ENCODE data around the gene LIN37.
"Not testable (repeated sequence)": the region's sequence is repeated elsewhere in the genome, so short reads cannot be mapped to it uniquely, and the experiment has no call there.

Gene LIN37

GRCh38 chr19:35789978-35790944 is 41.9 kb downstream of the LIN37 start:
- no peak for DNase-seq (ENCODE audit: low read depth)

DNA sequence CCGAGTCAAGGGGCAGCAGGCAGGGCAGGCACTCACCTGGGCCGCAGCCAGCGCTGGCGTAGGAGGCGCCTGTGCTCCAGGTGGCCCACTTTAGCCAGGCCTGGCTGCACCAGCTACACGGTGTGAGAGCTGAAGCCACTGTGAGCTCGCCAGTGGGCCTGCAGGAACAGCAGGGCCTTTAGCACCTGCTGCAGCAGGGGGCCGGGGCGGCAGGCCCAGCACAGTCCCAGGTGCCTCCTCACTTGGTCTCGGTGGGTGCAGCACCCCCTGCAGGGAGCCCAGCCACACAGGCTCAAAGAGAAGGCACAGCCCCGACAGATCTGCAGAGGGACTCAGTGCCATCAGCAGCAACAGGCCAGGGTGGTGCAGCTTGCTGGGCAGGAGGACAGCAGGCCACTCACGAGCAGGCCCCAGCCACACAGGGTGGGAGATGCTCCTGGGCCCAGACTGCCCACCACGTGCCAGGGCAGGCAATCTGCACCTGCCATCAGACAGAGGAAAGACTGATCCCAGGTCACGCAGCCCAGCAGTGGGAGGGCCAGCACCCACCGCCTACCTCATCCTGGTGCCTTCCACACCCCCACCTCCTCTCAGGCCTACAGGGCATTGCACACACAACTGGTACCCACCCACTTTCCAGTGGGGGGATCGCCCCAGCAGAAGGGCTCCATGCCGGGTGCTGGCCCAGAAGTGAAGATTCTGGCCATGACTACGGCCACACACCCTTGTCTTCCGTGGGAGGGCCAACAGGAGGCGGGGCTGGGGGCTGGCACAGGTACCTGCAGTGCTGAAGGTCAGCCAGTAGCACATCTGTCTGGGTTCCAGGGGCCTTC is 42.8 kb downstream of the LIN37 start:
- DNase-seq (ENCODE audit: low read depth): no peak

GRCh38 chr19:35791814-35792279 is 43.5 kb downstream of the LIN37 start:
- no peak for DNase-seq (ENCODE audit: low read depth)

GRCh38 chr19:35792312-35792711 is 43.9 kb downstream of the LIN37 start:
- DNase-seq (ENCODE audit: low read depth): no peak

- DNase-seq (ENCODE audit: low read depth): no peak
Observed at GRCh38 chr19:35792888-35793287, 44.5 kb downstream of the LIN37 start.

GRCh38 chr19:35793381-35794165 is 45.2 kb downstream of the LIN37 start:
- DNase-seq (ENCODE audit: low read depth): no peak

GRCh38 chr19:35795564-35795963 is 47.2 kb downstream of the LIN37 start:
- DNase-seq (ENCODE audit: low read depth): not testable (repeated sequence)

DNA sequence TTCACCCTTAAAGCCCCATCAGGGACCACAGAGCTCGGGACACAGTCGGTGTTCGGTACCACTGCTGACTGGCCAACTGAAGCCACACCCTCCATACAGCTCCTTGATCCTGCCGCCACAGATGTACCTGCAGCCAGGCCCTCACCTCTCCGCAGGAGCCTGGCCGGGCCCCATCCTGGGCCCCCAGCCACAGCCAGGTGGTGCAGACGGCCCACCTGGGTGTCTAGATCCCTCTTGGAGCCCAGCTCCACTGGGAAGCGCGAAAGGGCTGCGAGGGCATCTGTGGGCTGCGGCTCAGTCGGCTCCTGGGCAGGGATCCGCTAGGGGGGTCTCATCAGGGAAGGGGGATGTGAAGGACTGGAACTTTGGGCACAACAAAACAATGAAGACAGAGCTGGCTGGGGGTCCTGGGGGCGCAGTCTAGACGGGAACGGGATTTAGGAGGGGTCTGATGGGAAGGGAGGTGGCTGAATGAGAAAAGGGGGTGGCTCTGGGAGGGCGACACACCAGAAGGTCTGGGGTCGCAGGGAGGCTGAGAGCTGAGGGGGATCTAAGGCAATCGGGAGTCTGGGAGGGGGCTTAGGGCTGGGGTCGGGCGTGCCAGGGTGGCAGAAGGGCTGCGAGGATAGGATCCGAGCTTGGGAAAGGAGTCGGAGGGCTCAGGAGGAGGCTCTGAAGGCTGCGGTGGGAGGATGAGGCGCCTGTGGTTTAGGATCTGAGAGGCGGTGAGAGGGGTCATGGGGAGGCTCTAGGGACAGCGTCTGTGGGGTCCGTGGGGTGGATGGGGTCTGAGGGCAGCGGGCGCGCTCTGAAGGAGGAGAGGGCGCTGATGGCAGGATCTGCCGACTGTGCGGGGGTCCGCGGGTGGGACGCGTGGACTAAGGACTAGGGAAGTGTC is 48.5 kb downstream of the LIN37 start:
- DNase-seq (ENCODE audit: low read depth): no peak

DNA sequence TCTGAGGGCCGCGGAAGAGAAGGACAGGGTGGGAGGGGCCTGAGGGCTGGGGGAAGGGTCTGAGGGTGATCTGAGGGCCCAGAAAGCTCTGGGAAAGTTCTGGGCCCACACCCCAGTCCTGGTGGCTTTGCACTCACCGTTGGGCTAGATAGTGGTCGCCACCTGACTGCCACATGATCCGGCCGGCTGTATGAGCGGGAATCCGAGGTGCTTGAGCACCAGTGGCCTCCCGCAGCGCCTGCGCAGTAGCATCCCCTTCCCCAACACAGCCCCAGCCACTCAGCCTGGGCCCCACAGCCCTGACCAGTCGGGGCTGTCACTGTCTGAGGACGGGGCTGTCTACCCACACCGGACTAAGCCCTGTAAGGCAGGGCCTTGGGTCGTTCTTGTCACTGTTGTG is 49.3 kb downstream of the LIN37 start:
- DNase-seq (ENCODE audit: low read depth): no peak

- no peak for DNase-seq (ENCODE audit: low read depth)
Observed at GRCh38 chr19:35801828-35802227, 53.5 kb downstream of the LIN37 start.
